Measurements from ENCODE around the gene ANAPC2.

GRCh38 chr9:137215196-137215986 is 27.0 kb upstream of the ANAPC2 start:
- no peak for TF ChIP-seq POLR2A (IDR thresholded peaks at IDR 0.05; ENCODE audit: extremely low read depth, insufficient read length)
- TF ChIP-seq CTCF (IDR thresholded peaks at IDR 0.05; ENCODE audit: low read depth, low read length), result no peak
- no peak for TF ChIP-seq MAX (IDR thresholded peaks at IDR 0.05; ENCODE audit: low read depth, low read length)
